HepG2 (cell line): ENCODE measurements around the gene MRPS2. TPM values are rescaled to one million over a fixed set of nuclear protein-coding genes. Genes with fewer than 3 reads are reported as not detected.
A peak's percentile ranks its signal among the peaks of the same experiment; 100 is the strongest.

Source experiments
- ATAC-seq: fragments of 200-7000 bp; cut with Tn5 transposase; 3 replicates; pipeline ENCODE4 v1.9.1; 2020; ENCODE audit warnings: mild to moderate bottlenecking, moderate library complexity
- BruUV-seq: library from RNA; stranded (reverse); fragments of 400-500 nt; replicated peaks from 2 replicates; lab custom pipeline; 2021; lab: Mats Ljungman, UMichigan
- CTCF ChIA-PET: fragments of 300-600 bp; formaldehyde crosslinking; extraction: SDS; loops from one replicate; lab custom pipeline; 2021; ENCODE audit warnings: low total read pairs, inconsistent platforms, low intra/inter-chr PET ratio; lab: Yijun Ruan, JAX
- POLR2A ChIA-PET: fragments of 350-600 bp; sonication (Branson Sonifier 250); formaldehyde crosslinking; loops from one replicate; lab custom pipeline; 2020; ENCODE audit warnings: antibody characterized with exemption, inconsistent platforms; lab: Yijun Ruan, JAX
- DNase-seq: peaks from one replicate; pipeline ENCODE4 v3.0.0-alpha.2; 2015; ENCODE audit warnings: low spot score
- FAIRE-seq: peaks from 3 replicates; lab custom pipeline; 2011; peaks lifted over from hg19 to GRCh38; lab: Jason Lieb, UNC
- H2AFZ ChIP-seq: one replicate; pipeline ENCODE4 v1.6.1; 2011; ENCODE audit warnings: low read length, inconsistent platforms
- H3K27ac ChIP-seq: fragments of 300-600 bp; 3 replicates; pipeline ENCODE4 v1.8.0; 2011; ENCODE audit warnings: mixed run types, mild to moderate bottlenecking, mixed read lengths, low read length, inconsistent platforms; ENCODE audit not compliant: insufficient read depth; ENCODE audit errors: extremely low read length
- H3K27me3 ChIP-seq, 2 experiments: fragments of 200-600 bp in 1 of 2; 2 replicates in 1 of 2; 3 replicates in 1 of 2; pipeline versions ENCODE4 v1.6.0 to v1.8.0; 2011; ENCODE audit warnings: low read length in 2 of 2, mild to moderate bottlenecking in 2 of 2, moderate library complexity in 2 of 2, inconsistent platforms in 1 of 2; ENCODE audit not compliant: insufficient read depth in 2 of 2, control insufficient read depth in 1 of 2
- H3K36me3 ChIP-seq, 2 experiments: fragments of 200-600 bp in 1 of 2; replicated peaks in 1 of 2; 2 replicates in 1 of 2; 3 replicates in 1 of 2; pipeline versions ENCODE4 v1.5.1 to v1.8.0; 2011; ENCODE audit warnings: low read length in 2 of 2, inconsistent platforms in 1 of 2; ENCODE audit not compliant: insufficient read depth in 2 of 2, control insufficient read depth in 1 of 2
- H3K4me1 ChIP-seq: 2 replicates; pipeline ENCODE4 v1.5.1; 2012; ENCODE audit warnings: low read length, inconsistent platforms; ENCODE audit not compliant: insufficient read depth
- H3K4me2 ChIP-seq: 2 replicates; pipeline ENCODE4 v1.6.0; 2011; ENCODE audit warnings: low read depth, low read length, inconsistent platforms
- H3K4me3 ChIP-seq, 3 experiments: fragments of 200-600 bp in 1 of 3; sonication (generic), shearing (Covaris generic) in 1 of 3; replicated peaks in 1 of 3; 2 replicates each; pipeline ENCODE4 v1.5.1; 2011 to 2016; ENCODE audit warnings: low read length in 3 of 3, inconsistent platforms in 2 of 3, low read depth in 2 of 3, mild to moderate bottlenecking in 2 of 3, control low read depth in 1 of 3, mixed read lengths in 1 of 3; ENCODE audit not compliant: insufficient read depth in 1 of 3
- H3K79me2 ChIP-seq: one replicate; pipeline ENCODE4 v1.6.1; 2011; ENCODE audit warnings: low read length, inconsistent platforms; ENCODE audit not compliant: insufficient read depth
- H3K9ac ChIP-seq: 2 replicates; pipeline ENCODE4 v1.6.0; 2011; ENCODE audit warnings: mild to moderate bottlenecking, low read depth, low read length, inconsistent platforms; ENCODE audit not compliant: insufficient read depth
- H3K9me3 ChIP-seq: 2 replicates; pipeline ENCODE4 v1.5.1; 2012; ENCODE audit warnings: mild to moderate bottlenecking, low read length
- H4K20me1 ChIP-seq: 2 replicates; pipeline ENCODE4 v1.6.0; 2011; ENCODE audit warnings: inconsistent platforms, mild to moderate bottlenecking, low read length, moderate library complexity; ENCODE audit not compliant: insufficient read depth
- EED ChIP-seq: sonication (generic); formaldehyde crosslinking; IDR thresholded peaks from 2 replicates; pipeline ENCODE4 v1.5.0; 2020; ENCODE audit warnings: mild to moderate bottlenecking, missing genetic modification reagents
- ETV5 ChIP-seq: IDR thresholded peaks from 2 replicates; pipeline ENCODE4 v1.6.1; 2018; ENCODE audit warnings: missing biosample characterization, missing genetic modification reagents, inconsistent platforms, borderline replicate concordance
- GABPA ChIP-seq, 2 experiments: IDR thresholded peaks; 2 replicates each; pipeline ENCODE4 v1.6.1; 2011 to 2016; ENCODE audit warnings: low read depth in 2 of 2, low read length in 1 of 2, missing biosample characterization in 1 of 2, missing genetic modification characterization in 1 of 2
- GABPB1 ChIP-seq: IDR thresholded peaks from 2 replicates; pipeline ENCODE4 v1.6.1; 2016; ENCODE audit warnings: mild to moderate bottlenecking, missing genetic modification reagents, moderate library complexity, missing compliant biosample characterization
- GLI4 ChIP-seq: sonication (generic); formaldehyde crosslinking; IDR thresholded peaks from 2 replicates; pipeline ENCODE4 v1.5.1; 2020; ENCODE audit warnings: missing genetic modification reagents, mild to moderate bottlenecking, moderate library complexity, borderline replicate concordance
- JDP2 ChIP-seq: sonication (generic); formaldehyde crosslinking; IDR thresholded peaks from 2 replicates; pipeline ENCODE4 v1.8.1; 2022; ENCODE audit warnings: missing genetic modification reagents, borderline replicate concordance
- KDM4B ChIP-seq: sonication (generic); formaldehyde crosslinking; IDR thresholded peaks from 2 replicates; pipeline ENCODE4 v1.4.0; 2020; ENCODE audit warnings: missing genetic modification reagents
- KDM5A ChIP-seq: fragments of 200-600 bp; sonication (generic); IDR thresholded peaks from 2 replicates; pipeline ENCODE4 v1.7.0; 2018; ENCODE audit warnings: antibody characterized with exemption, mild to moderate bottlenecking, low read length, borderline replicate concordance
- KLF15 ChIP-seq: sonication (generic); formaldehyde crosslinking; IDR thresholded peaks from 2 replicates; pipeline ENCODE4 v1.8.1; 2023; ENCODE audit warnings: borderline replicate concordance, mild to moderate bottlenecking, inconsistent platforms, missing genetic modification reagents, mixed read lengths
- NR2C2 ChIP-seq: sonication (generic); formaldehyde crosslinking; IDR thresholded peaks from 2 replicates; pipeline ENCODE4 v1.4.0; 2020; ENCODE audit warnings: missing genetic modification reagents, mild to moderate bottlenecking, moderate library complexity, borderline replicate concordance
- NR2F6 ChIP-seq, 2 experiments: IDR thresholded peaks; 2 replicates each; pipeline ENCODE4 v1.6.1; 2016; ENCODE audit warnings: antibody characterized with exemption in 1 of 2, mild to moderate bottlenecking in 1 of 2
- RARA ChIP-seq: IDR thresholded peaks from 2 replicates; pipeline ENCODE4 v1.6.1; 2016; ENCODE audit warnings: missing genetic modification reagents, missing compliant biosample characterization
- RNF2 ChIP-seq: fragments of 450-650 bp; conservative IDR thresholded peaks from 2 replicates; pipeline ENCODE4 v1.6.1; 2016; ENCODE audit warnings: low read depth
- SRSF1 ChIP-seq: fragments of 200-400 bp; formaldehyde crosslinking; optimal IDR thresholded peaks from 2 replicates; pipeline ENCODE3; 2017; ENCODE audit warnings: mild to moderate bottlenecking, low read depth, low read length, moderate library complexity
- XRCC5 ChIP-seq: fragments of 200-400 bp; formaldehyde crosslinking; optimal IDR thresholded peaks from 2 replicates; pipeline ENCODE3; 2017; ENCODE audit warnings: mild to moderate bottlenecking, low read length
- ZNF674 ChIP-seq: sonication (generic); formaldehyde crosslinking; IDR thresholded peaks from 2 replicates; pipeline ENCODE4 v1.5.0; 2020; ENCODE audit warnings: low read depth, mild to moderate bottlenecking, missing genetic modification reagents
- WGBS: methylation state at CpG from one replicate; pipeline ENCODE4 v1.1.6; 2017; ENCODE audit warnings: low lambda C conversion rate; 5-methylcytosine and 5-hydroxymethylcytosine counted together
- in situ Hi-C: cut with HindIII; loops from 2 replicates; pipeline ENCODE4 v1.10.0; 2017; ENCODE audit warnings: low pct_unique_long_range_greater_than_20kb; ENCODE audit not compliant: extremely low pct_ligation_motif_present
- intact Hi-C: fragments of 100-400 bp; cut with micrococcal nuclease; formaldehyde crosslinking; loops from one replicate; pipeline ENCODE4 v1.10.0; 2022; ENCODE audit not compliant: unreplicated experiment
- polyA plus RNA-seq, 8 experiments: library from polyadenylated mRNA; depleted of rRNA in 3 of 8; stranded (reverse) in 7 of 8; unstranded in 1 of 8; fragments of >200 nt; fragmentation: Illumina TruSeq in 4 of 8; extraction: Trizol in 4 of 8; gene quantifications; 2 replicates each; pipeline versions ENCODE4 v1.2.1 to v1.2.3, GENCODE V29; 2011 to 2016; ENCODE audit warnings: low read depth in 4 of 8, missing spikeins in 1 of 8, mixed read lengths in 1 of 8; ENCODE audit not compliant: insufficient read depth in 1 of 8
- total RNA-seq, 5 experiments: library from RNA; depleted of rRNA; stranded (reverse); fragments of >200 nt; fragmentation: Illumina TruSeq; extraction: Trizol; gene quantifications; 2 replicates each; pipeline ENCODE4 v1.2.3, GENCODE V29; 2016; ENCODE audit warnings: low read depth in 1 of 5
- TF ChIP-seq, protein P1 (sequence below): sonication (generic); formaldehyde crosslinking; IDR thresholded peaks from 2 replicates; pipeline ENCODE4 v1.5.1; 2020; ENCODE audit warnings: mild to moderate bottlenecking, missing genetic modification reagents, borderline replicate concordance
- TF ChIP-seq, protein P2 (sequence below): sonication (generic); formaldehyde crosslinking; IDR thresholded peaks from 2 replicates; pipeline ENCODE4 v1.5.1; 2020; ENCODE audit warnings: mild to moderate bottlenecking, missing genetic modification reagents, moderate library complexity
- TF ChIP-seq, protein P3 (sequence below): sonication (generic); formaldehyde crosslinking; IDR thresholded peaks from 2 replicates; pipeline ENCODE4 v1.4.0; 2020; ENCODE audit warnings: missing genetic modification reagents, low read depth, mild to moderate bottlenecking, borderline replicate concordance

MRPS2 gene
- total and polyA plus RNA-seq, 2 of the 13 experiments (the other 11 are each of a cell fraction or from before 2014, with no cell fraction given): 44.4 to 86.7 TPM

DNA sequence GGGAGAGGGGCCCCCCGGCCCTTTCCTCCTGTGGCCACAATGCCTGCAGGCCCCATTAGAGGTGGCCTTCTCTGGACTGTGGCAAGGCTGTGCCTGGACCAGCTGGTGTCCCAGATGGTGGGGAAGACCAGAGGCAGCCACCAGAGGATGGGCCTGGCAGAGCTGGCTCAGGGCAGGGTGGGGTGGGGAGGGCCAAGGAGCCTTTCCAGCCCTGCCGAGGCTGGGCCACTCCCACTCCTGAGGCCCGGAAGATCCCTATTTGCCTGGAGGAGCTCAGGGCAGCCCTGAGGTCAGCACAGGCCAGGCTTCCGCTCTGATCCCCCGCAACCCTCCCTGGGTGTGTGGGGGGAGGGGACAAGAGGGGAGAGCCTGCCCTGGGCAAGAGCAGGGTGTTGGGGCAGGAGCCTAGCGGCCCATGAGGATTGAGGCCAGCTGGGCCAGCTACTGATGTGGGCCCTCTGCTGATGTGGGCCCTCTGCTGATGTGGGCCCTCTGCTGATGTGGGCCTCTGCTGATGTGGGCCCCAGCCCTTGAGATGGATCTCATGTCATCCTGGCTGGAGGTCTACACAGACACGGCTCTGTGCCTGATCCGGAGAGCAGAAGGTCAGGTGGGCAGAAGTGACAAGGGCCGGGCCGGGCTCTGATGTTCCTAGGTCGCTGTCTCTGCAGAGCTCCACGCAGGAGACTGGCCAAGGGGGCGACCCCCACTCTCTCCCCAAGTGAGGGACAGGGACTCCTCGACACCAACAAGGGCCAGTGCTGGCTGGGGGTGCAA, 6.0 kb downstream of the MRPS2 start:
- Histone ChIP-seq H3K9me3 (no peaks in the 10 kb centered on the region), H3K4me2 (peak overlapping the region; percentile 62), H3K4me1 (peaks cover 30% of the 10 kb centered on the region), H3K79me2 (peaks cover 6% of the 10 kb centered on the region), H3K4me3 (peak overlapping the region in 1 of 3 experiments; percentile 43; a peak in 1 of 6 replicates), H3K9ac (no peak overlapping the region), H3K27me3 (peaks cover 2 to 12% of the 10 kb centered on the region in 2 experiments; a peak in 1 of 5 replicates), H2AFZ (no peak overlapping the region), H3K36me3 (peaks cover 13 to 26% of the 10 kb centered on the region in 2 experiments), H4K20me1 (peaks cover 16% of the 10 kb centered on the region), H3K27ac (no peak overlapping the region)
- in situ Hi-C loops (no loop called here), intact Hi-C loops (no loop called here)
- DNase-seq (no peak), ATAC-seq (peak; percentile 61), FAIRE-seq (no peak)
- POLR2A ChIA-PET: interaction anchor here (0.6 kb wide), 1 partner anchor 1305 kb away, joined by 3 read pairs; no protein-coding TSS in a partner anchor
- BruUV-seq: no TSS peak
- WGBS: no CpG with 5 or more reads among the region's 14 CpGs
- CTCF ChIA-PET: no interaction called here
- no peak for TF ChIP-seq KLF15 (CRISPR knock-in tag)
- no peak for TF ChIP-seq JDP2
- TF ChIP-seq KDM5A: no peak
- no peak for TF ChIP-seq GABPA (IDR thresholded peaks at IDR 0.05; ENCODE audit: low read depth, low read length)
- TF ChIP-seq GABPA (CRISPR knock-in tag; IDR thresholded peaks at IDR 0.05; ENCODE audit: low read depth): peak; percentile 48; the same call in 1 of the 2 replicates
- TF ChIP-seq XRCC5: peak; percentile 11
- no peak for TF ChIP-seq GLI4 (CRISPR knock-in tag)
- TF ChIP-seq, protein P1, sequence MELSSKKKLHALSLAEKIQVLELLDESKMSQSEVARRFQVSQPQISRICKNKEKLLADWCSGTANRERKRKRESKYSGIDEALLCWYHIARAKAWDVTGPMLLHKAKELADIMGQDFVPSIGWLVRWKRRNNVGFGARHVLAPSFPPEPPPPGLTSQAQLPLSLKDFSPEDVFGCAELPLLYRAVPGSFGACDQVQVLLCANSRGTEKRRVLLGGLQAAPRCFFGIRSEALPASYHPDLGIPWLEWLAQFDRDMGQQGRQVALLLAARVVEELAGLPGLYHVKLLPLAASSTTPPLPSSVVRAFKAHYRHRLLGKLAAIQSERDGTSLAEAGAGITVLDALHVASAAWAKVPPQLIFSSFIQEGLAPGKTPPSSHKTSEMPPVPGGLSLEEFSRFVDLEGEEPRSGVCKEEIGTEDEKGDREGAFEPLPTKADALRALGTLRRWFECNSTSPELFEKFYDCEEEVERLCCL: no peak
- TF ChIP-seq SRSF1: no peak
- no peak for TF ChIP-seq RNF2
- TF ChIP-seq, protein P2, sequence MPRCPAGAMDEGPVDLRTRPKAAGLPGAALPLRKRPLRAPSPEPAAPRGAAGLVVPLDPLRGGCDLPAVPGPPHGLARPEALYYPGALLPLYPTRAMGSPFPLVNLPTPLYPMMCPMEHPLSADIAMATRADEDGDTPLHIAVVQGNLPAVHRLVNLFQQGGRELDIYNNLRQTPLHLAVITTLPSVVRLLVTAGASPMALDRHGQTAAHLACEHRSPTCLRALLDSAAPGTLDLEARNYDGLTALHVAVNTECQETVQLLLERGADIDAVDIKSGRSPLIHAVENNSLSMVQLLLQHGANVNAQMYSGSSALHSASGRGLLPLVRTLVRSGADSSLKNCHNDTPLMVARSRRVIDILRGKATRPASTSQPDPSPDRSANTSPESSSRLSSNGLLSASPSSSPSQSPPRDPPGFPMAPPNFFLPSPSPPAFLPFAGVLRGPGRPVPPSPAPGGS (CRISPR knock-in tag): 0 out of 2 replicates have a peak, but pooled peaks have one; percentile 17
- TF ChIP-seq RARA (CRISPR knock-in tag): peak; percentile 28; the same call in 1 of the 2 replicates
- TF ChIP-seq, protein P3, sequence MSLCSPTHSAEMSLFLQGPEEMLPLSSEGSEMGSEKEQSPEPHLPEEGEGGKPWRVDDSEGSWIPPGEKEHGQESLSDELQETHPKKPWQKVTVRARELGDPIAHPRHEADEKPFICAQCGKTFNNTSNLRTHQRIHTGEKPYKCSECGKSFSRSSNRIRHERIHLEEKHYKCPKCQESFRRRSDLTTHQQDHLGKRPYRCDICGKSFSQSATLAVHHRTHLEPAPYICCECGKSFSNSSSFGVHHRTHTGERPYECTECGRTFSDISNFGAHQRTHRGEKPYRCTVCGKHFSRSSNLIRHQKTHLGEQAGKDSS (CRISPR knock-in tag): no peak
- TF ChIP-seq ETV5 (CRISPR knock-in tag): peak; percentile 62; the same call in 1 of the 2 replicates
- TF ChIP-seq KDM4B (CRISPR knock-in tag): no peak
- peak; percentile 54 for TF ChIP-seq NR2F6 (IDR thresholded peaks at IDR 0.05)
- TF ChIP-seq NR2F6 (CRISPR knock-in tag; IDR thresholded peaks at IDR 0.05): peak; percentile 54; the same call in 1 of the 2 replicates
- TF ChIP-seq GABPB1 (CRISPR knock-in tag): peak; percentile 63; the same call in 1 of the 2 replicates
- no peak for TF ChIP-seq NR2C2
- TF ChIP-seq ZNF674: no peak
- TF ChIP-seq EED (CRISPR knock-in tag): no peak
